HG03045 (cell line): ENCODE results near the gene ADCY2.

Experiments
- ATAC-seq: cut with Tn5 transposase; IDR thresholded peaks from one replicate; pipeline ENCODE4 v1.9.1; 2021; ENCODE audit warnings: mild to moderate bottlenecking, moderate library complexity; ENCODE audit not compliant: unreplicated experiment

The ADCY2 gene

DNA sequence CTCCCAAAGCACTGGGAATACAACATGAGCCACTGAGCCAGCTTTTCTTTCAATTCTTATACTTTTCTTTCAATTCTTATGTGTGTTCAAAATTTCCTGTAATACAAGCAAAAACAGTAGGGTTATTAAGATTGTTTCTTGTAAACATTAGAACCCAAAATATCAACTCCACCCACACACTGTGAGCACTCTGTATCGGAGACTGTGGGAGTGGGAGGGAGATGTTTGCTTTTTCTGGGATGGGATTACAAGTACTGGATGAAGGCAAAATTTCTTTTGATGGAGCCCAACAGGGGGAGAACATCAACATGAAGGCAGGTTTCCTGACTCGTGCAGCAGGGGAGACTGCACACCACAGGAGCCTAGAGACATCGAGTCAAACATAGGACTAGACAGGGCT, 459.7 kb downstream of the ADCY2 start:
- ATAC-seq = no peak

DNA sequence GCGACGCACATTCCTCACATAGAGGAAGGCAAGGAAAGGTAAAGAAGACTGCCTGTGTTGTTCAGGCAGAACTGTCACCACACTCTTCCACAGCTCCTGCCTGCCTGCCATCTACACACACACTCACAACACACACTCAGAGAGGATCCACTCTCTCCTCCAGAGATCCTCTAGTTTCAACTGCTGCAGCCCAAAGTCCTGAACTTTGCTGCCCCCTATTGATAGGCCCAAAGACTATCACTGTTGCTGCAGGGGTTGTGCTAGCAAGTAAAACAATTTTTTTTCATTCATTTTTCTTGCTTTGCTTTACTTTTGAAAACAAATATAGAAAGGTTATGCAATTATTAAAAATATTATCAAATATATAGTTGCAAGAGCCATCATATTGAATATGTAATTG, 460.9 kb downstream of the ADCY2 start:
- ATAC-seq = no peak

DNA sequence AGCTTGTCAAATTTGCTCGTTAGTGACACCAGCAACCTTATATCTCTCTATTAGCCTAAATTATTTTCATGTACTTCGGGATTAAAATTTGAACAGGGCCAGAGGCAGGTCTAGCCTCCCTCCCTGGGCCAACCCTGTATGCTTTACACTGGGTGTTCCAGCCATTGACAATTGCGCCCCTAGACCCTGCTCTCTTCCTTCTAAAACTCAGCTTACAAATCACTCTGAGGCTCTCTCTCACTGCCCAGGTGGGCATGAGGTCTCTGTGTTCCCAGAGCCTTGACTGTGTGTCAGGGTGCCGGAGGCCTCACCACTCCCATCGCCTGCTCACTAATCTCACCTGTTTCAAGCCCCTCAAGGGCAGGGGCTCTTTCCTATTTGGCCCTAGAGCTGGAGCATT, 461.4 kb downstream of the ADCY2 start:
- ATAC-seq = no peak

GRCh38 chr5:7857926-7858632, 462.1 kb downstream of the ADCY2 start:
- ATAC-seq = no peak

DNA sequence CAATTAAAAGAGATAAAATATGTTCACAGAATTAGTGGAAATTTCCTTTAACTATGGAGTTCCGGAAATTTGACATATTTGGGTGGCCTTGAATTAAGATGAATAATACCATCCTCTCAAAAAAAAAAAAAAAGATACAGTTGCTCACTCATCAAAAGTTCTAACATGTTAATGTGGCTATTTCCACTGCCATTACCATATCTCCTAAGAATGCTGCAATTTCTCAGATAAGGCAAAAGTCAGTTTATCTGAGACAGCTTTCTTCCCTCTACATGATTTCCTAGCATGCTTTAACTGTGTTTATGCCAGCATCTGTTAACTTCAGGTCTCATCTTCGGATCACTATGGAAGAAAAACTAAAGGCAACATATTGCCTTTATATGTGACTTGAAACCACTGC, 470.3 kb downstream of the ADCY2 start:
- no peak for ATAC-seq

DNA sequence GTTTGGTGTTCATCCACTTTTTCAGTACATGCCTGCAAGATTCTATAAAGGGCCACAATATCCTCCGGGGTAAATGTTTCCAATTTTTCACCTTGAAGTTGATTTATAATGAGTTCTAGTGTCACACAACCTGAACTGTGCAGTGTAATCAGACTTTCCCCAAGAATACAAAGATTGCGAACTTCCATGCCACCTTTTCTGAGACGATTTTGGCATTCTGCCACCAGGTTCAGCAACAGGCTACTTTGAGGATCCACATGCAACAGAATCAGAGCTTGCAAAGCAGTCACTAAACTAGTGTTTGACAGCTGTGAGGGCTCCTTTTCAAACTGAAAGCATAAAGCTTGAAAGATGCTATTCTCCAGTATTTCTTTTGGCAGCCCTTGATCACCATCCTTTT, 471.3 kb downstream of the ADCY2 start:
- ATAC-seq = no peak

DNA sequence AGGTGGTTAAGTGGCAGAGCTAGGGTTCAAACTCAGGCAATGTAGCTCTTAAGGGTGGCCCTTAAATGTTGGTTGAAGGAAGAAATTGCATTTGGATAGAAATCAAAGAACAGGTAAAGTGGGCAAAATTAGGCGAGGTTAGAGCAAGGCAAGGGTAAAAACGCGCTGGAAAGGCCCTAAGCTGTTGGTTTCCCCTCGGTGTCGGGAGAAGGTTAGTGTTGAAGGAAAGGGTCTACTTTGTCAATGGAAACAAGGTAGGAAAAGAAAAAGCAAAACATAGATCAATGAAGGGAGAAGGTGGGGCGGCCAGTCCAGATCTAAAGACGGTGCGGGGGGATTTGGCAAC, 472.5 kb downstream of the ADCY2 start:
- ATAC-seq = peak; percentile 0

GRCh38 chr5:7868773-7869473, 473.0 kb downstream of the ADCY2 start, which contains the start of the genes FASTKD3 and MTRR:
FASTKD3 (minus strand) TSS chr5:7869031; CDS start chr5:7868083, 948 bp downstream.
MTRR (plus strand) TSS chr5:7869148; CDS start chr5:7870795, 1,647 bp downstream.
- peak; percentile 99 for ATAC-seq

DNA sequence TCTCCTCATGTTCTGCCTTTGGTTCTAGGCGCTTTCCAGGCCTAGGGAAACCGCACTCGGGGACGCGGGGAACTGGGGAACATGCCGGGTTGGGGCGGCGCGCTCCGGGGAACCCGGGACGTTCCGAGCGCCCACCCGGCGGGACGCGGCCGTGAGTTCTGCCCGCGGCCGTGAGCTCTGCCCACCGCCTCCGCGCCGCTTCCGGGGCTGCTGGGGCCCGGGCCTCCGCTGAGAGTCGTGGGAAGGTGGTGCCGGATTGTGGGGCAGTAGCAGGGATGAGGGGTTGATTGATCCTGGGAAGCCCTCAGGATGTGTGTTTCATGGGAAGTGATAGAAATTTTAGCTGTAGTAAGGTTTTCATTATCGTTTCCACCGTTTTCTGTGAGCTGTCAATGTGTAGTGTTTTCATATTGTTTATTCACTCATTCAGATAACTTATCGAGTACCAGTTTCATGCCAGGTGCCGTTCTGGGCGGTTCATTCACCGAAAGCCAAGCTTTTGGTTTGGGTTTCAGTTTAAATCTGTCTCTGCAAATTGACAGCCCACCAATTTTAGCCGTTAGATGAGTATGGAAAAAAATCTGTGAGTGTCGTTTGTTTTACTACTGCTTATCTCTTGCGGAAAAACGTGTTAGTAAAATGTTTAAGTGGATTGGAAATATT, 473.7 kb downstream of the ADCY2 start:
- peak; percentile 33 for ATAC-seq

DNA sequence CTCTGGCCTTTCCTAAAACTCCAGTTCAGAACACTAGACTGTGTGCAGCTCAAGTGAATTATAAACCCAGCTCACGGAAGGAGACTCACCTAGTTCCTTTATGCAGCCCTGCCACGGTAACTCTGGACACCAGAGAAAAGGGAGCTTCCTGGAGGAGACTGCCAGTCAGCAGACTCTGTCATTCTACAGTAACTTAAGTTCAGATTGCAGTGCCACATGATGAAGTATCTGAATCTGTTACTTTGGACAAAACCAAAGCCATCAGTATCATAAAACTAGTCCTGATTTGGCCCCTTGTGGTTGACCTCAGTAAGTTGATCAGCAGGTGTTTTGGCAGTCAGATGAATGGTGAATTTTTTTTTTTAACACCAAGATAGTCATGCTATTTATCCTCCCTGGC, 475.7 kb downstream of the ADCY2 start:
- peak; percentile 18 for ATAC-seq

- no peak for ATAC-seq
Measured at GRCh38 chr5:7872517-7873130, 476.7 kb downstream of the ADCY2 start.

- ATAC-seq = no peak
Measured at GRCh38 chr5:7873216-7873615, 477.3 kb downstream of the ADCY2 start.

GRCh38 chr5:7874639-7875038, 478.7 kb downstream of the ADCY2 start:
- no peak for ATAC-seq

DNA sequence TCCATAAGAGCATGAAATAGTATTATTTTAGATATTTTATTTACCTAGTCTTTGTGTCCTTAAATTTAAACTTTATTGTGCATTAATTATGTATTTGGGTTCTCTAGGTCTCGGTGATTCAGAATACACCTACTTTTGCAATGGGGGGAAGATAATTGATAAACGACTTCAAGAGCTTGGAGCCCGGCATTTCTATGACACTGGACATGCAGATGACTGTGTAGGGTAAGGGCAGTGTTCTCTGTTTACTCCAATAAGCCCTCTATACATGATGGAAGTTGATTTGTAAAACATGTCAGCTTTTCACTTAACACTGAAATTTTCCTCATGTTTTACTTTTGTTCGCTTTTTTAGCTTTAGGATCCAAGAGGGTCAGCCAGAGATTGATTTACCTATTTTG, 479.2 kb downstream of the ADCY2 start:
- no peak for ATAC-seq

GRCh38 chr5:7876867-7877266, 480.9 kb downstream of the ADCY2 start:
- ATAC-seq = peak; percentile 50

GRCh38 chr5:7877851-7878250, 481.9 kb downstream of the ADCY2 start:
- no peak for ATAC-seq

GRCh38 chr5:7878381-7878873, 482.5 kb downstream of the ADCY2 start:
- ATAC-seq = peak; percentile 91
